Stimulated activated CD4-positive, alpha-beta T cell treated with anti-CD3 and anti-CD28 coated beads, Interleukin-4, amount 100 ng/mL, for 24 hours (primary cell): Measurements from ENCODE around the gene ZBTB47.

ENCODE experiments used
- DNase-seq: peaks from one replicate; pipeline ENCODE4 v3.0.0-alpha.2; 2020

The ZBTB47 gene

DNA sequence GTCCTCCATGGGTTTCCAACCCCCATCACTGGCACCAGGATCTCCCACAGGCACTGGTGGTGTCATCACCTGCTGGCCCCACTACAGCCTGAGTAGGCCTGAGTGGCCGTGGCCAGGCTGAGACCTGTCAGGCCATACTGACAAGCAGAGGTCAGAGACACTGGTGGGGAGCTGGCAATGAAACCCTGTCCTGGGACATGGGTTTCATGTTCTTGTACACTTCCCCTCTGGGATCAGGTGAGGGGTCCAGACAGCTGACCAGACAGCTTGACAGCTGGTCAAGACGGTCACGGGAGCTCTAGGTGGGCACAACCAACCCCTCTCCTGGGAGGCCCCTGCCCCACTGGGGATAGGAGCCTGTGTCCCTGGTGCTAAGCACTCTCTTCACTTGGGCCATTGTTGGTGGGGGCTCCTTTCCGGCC lies 13.1 kb downstream of the ZBTB47 start:
- no peak for DNase-seq

DNA sequence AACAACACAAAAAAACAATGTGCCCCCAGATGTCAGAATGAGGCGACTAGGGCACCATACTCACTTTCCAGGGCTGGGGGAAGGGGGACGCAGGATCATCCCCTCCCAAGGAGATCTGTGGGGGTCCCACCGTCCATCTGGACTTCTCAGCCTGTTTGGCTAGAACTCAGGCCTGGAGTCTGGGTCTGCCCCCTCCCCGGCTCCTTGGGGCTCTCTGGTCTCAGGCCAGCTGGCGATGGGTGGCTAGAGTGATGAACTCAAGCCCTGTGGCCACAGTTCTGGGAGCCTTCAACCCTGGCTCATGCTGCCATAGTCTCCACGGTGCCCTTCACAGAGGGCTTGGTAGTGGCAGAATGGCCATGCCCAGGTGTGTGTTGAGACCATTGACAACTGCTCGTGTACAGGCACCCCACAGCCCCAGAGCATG lies 13.6 kb downstream of the ZBTB47 start:
- no peak for DNase-seq

DNA sequence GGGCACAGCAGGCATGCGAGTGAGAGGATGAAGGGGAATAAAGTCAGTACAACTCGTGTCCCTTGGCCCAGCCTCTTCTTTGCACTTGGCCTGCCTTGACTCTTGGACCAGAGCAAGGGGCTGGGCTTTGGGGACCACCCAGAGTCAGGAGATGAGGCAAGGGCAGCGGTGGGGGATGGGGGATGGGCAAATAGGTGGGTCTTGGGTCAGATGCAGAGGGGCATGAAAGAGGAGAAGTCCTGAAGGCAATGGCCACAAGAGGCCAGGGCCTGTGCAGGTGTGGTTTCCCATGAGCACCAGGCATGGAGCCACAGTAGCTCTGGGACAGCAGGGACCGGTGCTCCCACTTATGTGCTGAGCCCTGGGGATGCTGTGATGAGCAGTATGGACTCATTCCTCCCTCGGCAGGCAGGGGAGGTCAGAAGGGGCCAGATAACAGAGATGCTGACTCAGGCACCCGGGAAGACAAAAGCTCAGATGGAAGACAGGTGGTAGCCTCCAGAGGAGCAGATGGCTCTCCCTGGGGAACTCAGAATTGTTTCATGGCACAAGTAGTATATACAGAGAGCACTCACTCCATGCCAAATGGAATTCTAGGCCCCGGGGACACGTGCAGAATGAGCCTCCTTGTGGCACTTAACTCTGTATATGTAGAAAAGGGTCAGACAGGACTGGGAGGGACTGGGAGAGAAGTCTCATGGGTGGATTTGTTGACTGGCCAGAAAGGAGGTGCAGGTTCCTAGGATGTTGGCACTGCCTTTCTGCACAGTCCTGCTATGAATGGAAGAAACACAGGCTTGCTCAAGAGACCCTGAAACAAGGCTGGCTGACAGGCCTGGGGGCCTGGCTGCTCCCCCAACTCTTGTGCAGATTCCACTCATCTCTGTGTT lies 14.3 kb downstream of the ZBTB47 start:
- no peak for DNase-seq

DNA sequence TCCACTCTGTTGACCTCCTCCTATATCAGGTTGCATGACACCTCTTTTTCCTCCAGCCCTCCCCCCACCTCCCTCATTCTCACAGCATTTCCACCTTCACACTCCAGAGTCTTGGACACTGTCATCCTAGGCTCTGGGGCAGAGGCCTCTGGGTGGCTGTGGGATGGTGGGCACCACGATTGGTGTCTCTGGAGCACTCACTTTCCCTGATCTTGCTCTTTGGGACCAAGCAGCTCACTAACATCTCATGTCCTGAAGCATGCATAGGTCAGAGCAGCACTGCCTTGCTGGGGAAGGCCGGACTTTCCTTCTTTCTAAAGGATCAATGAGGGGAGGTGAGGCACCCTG lies 14.9 kb downstream of the ZBTB47 start:
- no peak for DNase-seq

DNA sequence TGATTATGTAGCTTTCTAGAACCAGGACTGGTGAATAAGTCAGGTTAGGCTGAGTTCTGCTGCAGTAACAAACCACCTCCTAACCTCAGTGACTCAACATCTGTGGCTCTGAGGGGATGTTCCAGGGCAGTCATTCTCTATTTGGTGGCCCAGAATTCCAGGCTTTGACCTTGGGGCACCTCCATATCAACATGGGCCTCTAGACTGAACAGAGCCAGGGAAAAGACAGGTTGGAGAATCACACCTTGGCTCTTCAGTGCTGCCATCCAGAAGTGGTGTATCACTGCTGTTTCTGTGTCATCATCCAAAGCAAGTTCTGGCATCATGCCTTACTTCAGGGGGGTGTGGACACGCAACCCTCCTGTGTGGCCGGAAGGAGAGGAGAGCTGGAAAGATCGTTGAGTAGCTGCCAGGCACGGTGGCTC lies 15.3 kb downstream of the ZBTB47 start:
- no peak for DNase-seq

DNA sequence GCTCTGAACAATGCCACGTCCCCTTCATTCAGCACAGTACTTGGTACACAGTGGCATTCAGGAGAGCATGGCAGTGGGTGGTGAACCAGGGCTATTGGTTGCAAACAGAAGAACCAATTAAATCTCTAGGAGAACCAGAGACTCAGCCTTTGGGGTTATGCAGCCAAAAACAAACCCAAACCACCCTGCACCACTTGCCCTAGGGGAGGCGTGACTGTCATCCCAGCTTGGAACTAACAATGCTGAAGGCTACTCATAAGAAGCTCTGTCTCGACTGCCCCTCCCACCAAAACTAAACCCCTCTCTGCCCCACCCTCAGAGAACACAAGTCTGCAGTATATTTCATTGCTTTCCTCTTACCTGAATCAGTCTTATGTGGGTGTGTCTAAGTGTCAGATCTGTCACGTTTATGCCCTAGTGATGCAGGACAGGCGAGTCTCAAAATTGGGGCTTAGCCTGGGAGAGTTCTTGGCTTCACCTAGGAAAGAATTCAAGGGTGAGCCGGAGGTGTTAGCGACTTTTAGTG lies 16.6 kb downstream of the ZBTB47 start:
- no peak for DNase-seq

DNA sequence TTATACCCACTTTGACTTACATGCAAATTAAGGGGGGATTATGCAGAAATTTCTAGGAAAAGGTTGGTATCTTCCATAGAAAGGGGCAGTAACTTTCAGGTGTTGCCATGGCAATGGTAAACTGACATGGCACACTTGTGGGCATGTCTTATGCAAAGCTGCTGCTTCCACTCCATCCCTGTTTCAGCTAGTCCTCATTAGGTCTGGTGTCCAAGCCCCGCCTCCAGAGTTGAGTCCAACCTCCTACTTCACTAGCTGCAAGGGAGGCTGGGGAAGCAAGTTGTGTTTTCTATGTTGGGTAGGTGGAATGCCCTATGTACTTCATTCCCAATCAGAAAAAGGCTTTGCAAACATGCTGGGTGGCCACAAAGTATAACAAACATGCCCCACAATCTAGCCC lies 17.2 kb downstream of the ZBTB47 start:
- no peak for DNase-seq

DNA sequence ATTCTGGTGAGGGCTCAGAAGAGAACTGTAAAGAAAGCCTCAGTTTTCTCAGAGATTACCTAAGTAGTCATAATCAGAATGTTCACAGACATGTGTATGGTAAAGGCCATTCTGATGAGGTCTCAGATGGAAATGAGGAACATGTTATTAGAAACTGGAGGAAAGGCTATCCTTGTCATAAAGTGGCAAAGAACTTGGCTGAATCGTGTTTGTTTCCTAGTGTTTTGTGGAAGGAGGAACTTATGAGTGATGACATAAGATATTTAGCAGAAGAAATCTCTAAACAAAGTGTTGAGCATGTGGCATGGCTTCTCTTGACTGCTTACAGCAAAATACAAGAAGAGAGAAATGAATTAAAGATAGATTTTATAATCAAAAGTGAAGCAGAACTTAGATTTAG lies 19.0 kb downstream of the ZBTB47 start:
- no peak for DNase-seq

DNA sequence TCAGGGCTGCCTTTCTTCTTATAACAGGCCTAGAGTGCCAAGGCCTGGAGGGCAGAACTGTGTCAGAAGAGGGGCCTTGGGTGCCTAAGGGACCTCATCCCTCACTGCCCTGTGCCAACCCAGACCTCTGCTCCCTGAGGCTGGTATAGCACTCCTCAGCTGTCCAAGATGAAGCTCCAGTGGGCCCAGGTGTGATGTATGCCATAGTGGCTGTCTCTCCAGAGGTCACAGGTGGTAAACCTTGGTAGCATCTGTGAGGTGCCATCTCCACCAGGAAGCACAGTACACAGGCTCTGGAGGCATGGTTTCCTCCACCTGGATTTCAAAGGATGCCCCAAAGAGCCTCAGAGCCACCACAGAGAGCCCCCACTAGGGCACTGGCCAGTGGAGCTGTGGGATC lies 19.6 kb downstream of the ZBTB47 start:
- no peak for DNase-seq

DNA sequence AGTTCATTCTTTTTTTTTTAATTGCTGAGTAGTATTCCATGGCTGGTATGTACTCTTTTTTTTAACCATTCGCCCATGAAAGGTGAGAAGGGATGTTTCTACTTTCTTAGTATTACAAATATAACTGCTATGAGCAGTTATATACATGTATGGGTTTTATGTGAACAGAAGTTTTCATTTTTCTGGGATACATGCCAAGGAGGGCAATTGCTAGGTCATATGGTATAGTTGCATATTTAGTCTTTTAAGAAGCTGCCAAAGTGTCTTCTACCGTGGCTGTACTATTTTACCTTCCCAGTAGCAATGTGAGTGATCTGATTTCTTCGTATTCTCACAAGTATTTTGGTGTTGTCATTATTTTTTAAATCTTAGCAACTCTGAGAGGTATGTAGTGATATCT lies 20.6 kb downstream of the ZBTB47 start:
- DNase-seq = no peak

DNA sequence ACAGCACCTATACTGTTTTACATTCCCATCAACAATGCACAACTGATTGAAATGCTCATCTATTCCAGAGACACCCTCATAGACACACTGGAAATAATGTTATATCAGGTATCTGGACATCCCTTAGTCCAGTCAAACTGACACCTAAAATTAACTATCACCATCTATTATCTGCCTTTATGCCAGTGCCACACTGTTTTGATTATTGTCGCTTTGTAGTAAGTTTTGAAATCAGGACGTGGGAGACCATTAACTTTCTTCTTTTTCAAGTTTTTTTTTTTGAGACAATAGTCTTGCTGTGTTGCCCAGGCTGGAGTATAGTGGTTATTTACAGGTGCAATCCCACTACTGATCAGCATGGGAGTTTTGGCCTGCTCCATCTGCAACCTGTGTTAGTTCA lies 22.4 kb downstream of the ZBTB47 start:
- DNase-seq = no peak

DNA sequence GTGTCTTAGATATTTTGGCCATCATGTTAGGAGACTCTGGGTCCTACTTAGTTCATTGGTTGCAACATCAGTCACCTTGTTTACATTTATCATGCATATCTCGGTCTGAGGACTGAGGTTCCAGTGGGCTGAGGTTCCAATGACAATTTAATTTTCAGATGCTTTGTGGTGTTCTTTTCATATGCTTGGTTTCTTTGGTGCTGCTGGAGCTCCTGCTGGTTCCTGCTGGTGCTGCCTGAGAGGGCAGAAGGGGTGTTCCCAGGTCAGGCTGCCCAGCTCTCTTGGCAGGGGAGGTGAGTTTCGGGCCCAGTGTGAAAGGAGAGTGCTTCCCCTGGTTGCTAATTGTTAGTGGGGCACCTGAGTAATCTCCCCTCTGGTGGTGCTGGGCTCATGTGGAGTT lies 24.9 kb downstream of the ZBTB47 start:
- DNase-seq = no peak

DNA sequence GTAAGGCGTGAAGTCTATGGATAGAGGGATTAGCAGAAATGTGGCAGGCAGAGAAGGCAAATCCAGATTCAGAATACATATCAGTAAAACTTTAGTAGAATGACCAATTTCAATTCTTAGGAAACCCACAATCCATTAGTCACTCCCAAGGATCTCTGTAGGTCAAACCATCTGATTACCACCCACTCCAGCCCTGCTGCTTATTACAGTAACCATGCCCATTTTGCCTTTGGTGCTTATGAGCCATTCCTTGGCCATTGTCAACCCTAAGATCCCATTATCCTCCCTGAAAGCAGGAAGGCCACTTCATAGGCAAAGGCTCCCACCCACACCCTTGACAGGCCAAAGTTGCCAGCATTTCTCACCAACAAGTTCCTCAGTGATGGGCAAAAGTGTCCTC lies 26.8 kb downstream of the ZBTB47 start:
- DNase-seq = no peak

DNA sequence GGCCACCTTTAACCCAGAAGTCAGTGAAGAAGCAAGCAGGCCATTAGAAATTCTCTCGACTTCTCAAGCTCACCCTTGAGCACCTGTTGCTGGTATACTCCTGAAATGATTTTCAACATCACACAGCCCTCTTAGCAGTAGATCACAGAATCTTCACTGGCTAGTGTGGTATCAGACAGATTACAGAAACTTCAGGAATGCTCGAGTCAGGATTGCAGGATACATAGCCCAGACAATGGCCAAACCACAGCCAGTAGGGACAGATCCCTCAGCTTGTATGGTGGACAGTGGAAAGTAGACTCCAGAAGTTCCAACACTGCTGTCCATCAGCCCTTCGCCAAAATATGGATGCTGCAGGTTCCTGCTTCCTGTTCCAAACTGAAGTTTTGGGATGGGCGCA lies 27.3 kb downstream of the ZBTB47 start:
- DNase-seq = no peak

DNA sequence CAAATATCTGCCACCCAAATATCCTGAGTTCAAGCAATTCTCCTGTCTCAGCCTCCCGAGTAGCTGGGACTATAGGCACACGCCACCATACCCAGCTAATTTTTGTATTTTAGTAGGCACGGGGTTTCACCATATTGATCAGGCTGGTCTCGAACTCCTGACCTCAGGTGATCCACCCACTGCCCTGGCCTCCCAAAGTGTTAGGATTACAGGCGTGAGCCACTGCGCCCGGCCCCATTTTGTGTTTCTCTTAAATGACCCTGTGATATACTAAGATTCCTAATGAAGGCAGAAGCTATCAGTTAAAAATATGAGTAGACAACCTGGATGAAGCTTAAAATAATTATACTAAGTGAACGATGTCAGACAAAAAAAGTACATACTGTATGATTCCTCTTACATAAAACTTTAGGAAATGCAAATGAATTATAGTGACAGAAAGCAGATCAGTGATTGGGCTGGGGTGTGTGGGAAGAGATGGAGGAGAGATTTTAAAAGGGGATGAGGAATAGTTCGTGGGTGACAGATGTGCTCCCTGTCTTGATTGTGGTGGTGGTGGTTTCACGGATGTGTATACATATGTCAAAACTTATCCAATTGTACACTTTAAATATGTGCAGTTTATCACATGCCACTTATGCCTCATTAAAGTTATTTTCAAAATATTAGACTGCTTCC lies 28.0 kb downstream of the ZBTB47 start:
- no peak for DNase-seq

DNA sequence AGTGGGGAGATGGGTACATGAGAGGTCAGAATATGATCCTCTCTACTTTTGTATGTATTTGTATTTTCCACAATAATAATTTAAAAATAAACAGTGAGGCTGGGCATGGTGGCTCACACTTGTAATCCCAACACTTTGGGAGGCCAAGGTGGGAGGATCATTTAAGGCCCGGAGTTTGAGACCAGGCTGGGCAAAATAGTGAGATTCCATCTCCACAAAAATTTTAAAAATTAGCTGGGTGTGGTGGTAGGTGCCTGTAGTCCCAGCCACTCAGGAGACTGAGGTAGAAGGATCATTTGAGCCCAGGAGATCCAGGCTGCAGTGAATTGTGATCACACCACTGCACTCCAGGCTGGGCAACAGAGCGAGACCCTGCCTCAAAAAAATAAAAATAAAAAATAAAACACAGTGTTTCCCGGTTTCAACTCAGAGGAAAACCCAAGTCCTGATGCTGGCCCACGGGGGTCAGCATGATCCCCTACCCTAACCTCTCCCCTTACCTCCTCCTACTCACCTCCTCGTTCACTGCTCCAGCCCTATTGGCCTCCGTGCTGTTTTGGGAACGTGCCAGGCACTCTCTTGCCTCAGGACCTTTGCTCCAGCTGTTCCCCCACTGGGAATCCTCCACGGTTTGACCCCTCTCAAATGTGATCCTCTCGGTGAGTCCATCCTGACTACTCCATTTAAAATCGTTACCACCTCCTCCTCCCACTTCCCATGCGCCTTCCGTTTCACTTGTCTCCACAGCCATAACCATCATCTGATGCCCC lies 29.0 kb downstream of the ZBTB47 start:
- no peak for DNase-seq

DNA sequence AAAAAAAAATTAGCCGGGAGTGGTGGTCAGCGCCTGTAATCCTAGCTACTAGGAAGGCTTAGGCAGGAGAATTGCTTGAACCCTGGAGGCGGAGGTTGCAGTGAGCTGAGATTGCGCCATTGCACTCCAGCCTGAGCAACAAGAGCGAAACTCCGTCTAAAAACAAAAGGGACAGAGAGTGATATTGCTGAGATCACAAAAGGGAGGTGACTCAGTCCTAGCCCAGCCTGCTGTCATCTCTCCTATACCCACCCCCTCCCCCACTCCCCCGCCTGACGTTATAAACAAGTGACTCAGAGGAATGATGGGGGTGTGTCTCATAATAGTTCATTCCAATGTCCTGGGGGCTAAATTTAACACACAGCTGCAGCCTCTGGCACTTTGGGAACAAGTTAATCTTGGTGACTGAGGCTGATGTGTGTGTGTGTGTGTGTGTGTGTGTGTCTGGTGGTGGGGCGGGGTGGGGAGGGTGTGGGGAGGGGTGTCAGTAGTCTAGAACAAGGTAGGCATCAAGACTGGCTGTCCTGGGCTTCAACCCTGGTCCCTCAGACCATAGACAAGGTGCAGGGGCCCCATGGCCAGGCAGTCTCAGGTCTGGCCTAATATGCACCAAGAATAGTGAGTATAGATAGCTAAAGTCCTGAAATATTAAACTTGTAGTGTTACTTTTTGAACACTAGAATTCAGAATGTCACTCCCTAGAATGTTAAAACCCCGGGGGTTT lies 30.5 kb downstream of the ZBTB47 start:
- peak; percentile 53 for DNase-seq

DNA sequence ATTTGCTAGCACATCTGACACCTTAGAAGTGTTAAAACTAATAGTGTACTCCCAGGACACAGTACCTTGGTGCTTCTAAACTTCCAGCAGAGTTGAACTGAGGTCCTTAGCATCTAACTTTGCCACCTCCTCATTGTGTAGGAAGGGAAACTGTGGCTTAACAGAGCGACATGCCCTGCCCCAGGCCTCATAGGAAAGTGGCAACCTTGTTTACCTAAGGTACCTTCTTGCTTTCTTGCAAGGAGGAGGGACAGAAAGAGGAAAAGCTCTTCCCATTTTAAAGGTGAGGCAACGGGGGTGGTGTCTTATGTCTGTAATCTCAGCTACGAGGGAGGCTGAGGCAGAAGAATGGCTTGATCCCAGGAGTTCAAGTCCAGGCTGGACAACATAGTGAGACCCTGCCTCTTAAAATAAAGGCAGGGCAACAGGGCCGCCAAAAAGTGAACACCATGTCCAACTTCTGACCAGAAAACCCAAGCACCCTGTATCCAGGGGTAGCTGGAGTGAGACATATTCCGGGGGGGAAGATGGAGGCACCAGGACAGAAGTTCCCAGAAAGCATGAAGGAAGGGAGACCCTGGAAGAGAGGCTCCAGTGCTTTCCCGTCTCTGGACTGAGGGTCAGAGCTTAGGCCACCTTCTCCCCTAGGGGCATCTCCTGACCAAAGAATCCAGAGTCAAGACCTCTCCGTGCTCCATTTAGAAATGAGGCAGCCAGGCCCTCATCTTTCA lies 31.3 kb downstream of the ZBTB47 start:
- DNase-seq = no peak

DNA sequence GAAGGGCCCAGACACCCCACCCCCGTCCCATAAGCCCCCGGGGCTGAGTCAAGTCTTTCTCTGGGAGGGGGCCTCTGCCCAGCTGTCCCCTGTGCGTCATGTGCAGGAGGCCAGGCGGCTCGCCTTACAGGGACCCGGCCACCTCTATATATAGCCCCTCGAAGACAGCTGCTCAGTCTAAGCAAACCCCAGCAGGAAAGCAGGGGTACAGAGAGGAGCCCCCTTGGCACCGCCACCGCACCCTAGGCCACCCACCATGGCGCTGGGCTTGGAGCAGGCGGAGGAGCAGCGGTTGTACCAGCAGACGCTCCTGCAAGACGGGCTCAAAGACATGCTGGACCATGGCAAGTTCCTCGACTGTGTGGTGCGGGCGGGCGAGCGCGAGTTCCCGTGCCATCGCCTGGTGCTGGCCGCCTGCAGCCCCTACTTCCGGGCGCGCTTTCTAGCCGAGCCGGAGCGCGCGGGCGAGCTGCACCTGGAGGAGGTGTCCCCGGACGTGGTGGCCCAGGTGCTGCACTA lies 31.9 kb downstream of the ZBTB47 start, which contains the start of gene KLHL40:
Gene KLHL40 (plus strand): TSS at position 175 of the 519 bp plus-strand sequence. CDS start 82 bp downstream, at position 257.
- DNase-seq = no peak

DNA sequence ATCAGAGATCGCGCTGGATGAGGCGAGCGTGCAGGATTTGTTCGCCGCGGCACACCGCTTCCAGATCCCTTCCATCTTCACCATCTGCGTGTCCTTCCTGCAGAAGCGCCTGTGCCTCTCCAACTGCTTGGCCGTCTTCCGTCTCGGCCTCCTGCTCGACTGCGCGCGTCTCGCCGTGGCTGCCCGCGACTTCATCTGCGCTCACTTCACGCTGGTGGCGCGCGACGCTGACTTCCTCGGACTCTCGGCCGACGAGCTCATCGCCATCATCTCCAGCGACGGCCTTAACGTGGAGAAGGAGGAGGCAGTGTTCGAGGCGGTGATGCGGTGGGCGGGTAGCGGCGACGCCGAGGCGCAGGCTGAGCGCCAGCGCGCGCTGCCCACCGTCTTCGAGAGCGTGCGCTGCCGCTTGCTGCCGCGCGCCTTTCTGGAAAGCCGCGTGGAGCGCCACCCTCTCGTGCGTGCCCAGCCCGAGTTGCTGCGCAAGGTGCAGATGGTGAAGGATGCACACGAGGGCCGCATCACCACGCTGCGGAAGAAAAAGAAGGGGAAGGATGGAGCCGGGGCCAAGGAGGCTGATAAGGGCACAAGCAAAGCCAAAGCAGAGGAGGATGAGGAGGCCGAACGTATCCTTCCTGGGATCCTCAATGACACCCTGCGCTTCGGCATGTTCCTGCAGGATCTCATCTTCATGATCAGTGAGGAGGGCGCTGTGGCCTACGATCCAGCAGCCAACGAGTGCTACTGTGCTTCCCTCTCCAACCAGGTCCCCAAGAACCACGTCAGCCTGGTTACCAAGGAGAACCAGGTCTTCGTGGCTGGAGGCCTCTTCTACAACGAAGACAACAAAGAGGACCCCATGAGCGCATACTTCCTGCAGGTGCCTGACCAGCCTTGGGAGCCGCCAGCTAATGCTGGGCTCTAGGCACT lies 32.7 kb downstream of the ZBTB47 start:
- no peak for DNase-seq
